GM12878 (cell line): Measurements from ENCODE around the gene TMEM239. TPM values are rescaled to one million over a fixed set of nuclear protein-coding genes. Genes with fewer than 3 reads are reported as not detected.

Experiments
- ATAC-seq: fragments of 200-7000 bp; cut with Tn5 transposase; 3 replicates; pipeline ENCODE4 v1.9.1; 2020; ENCODE audit warnings: mild to moderate bottlenecking, moderate library complexity
- BruUV-seq: library from RNA; stranded (reverse); fragments of 400-500 nt; replicated peaks from 2 replicates; lab custom pipeline; 2021; lab: Mats Ljungman, UMichigan
- CTCF ChIA-PET: fragments of 300-600 bp; sonication (Branson Sonifier 250); formaldehyde crosslinking; extraction: SDS; loops from one replicate; lab custom pipeline; 2021; ENCODE audit warnings: inconsistent platforms; lab: Yijun Ruan, JAX
- POLR2A ChIA-PET: fragments of 350-600 bp; formaldehyde crosslinking; extraction: SDS; loops from one replicate; lab custom pipeline; 2021; ENCODE audit warnings: inconsistent platforms; lab: Charles Lee
- RAD21 ChIA-PET: fragments of 300-600 bp; sonication (Branson Sonifier 250); formaldehyde crosslinking; loops from one replicate; lab custom pipeline; 2023; ENCODE audit warnings: antibody characterized with exemption; ENCODE audit not compliant: unreplicated experiment; lab: Charles Lee
- SMC1A ChIA-PET: fragments of 300-600 bp; sonication (Branson Sonifier 250); formaldehyde crosslinking; loops from one replicate; lab custom pipeline; 2023; ENCODE audit not compliant: unreplicated experiment, uncharacterized antibody; lab: Charles Lee
- DNase-seq: peaks from one replicate; pipeline ENCODE4 v3.0.0-alpha.2; 2011; ENCODE audit warnings: low read depth, low spot score
- FAIRE-seq: peaks from 3 replicates; lab custom pipeline; 2011; peaks lifted over from hg19 to GRCh38; lab: Jason Lieb, UNC
- H2AFZ ChIP-seq: 2 replicates; pipeline ENCODE4 v1.6.0; 2011; ENCODE audit warnings: low read depth, low read length, control low read depth; ENCODE audit not compliant: control insufficient read depth
- H3K27ac ChIP-seq: 2 replicates; pipeline ENCODE4 v1.5.1; 2011; ENCODE audit warnings: control low read depth; ENCODE audit not compliant: control insufficient read depth, insufficient read depth
- H3K27me3 ChIP-seq, 2 experiments: replicated peaks in 1 of 2; 2 replicates each; pipeline versions ENCODE4 v1.6.0 to v1.6.1; 2011; ENCODE audit warnings: low read length in 1 of 2; ENCODE audit not compliant: control insufficient read depth in 2 of 2, insufficient read depth in 2 of 2
- H3K36me3 ChIP-seq, 2 experiments: 2 replicates each; pipeline ENCODE4 v1.5.1; 2011; ENCODE audit warnings: low read length in 1 of 2; ENCODE audit not compliant: control insufficient read depth in 2 of 2, insufficient read depth in 2 of 2
- H3K4me1 ChIP-seq: 2 replicates; pipeline ENCODE4 v1.6.1; 2011; ENCODE audit warnings: mild to moderate bottlenecking, low read length, moderate library complexity, mixed read lengths; ENCODE audit not compliant: control insufficient read depth, insufficient read depth
- H3K4me2 ChIP-seq: 2 replicates; pipeline ENCODE4 v1.6.0; 2011; ENCODE audit warnings: control low read depth; ENCODE audit not compliant: control insufficient read depth, insufficient read depth
- H3K4me3 ChIP-seq: fragments of 200-600 bp; sonication (generic); 2 replicates; pipeline ENCODE4 v1.5.1; 2016
- H3K79me2 ChIP-seq: 2 replicates; pipeline ENCODE4 v1.6.0; 2011; ENCODE audit warnings: low read length; ENCODE audit not compliant: control insufficient read depth, insufficient read depth
- H3K9ac ChIP-seq: 2 replicates; pipeline ENCODE4 v1.8.0; 2011; ENCODE audit warnings: low read length, control low read depth, mixed read lengths; ENCODE audit not compliant: control insufficient read depth, insufficient read depth
- H3K9me3 ChIP-seq: replicated peaks from 3 replicates; pipeline ENCODE4 v1.5.1; 2011; ENCODE audit warnings: mild to moderate bottlenecking, low read length; ENCODE audit not compliant: control insufficient read depth, insufficient read depth
- H4K20me1 ChIP-seq: 2 replicates; pipeline ENCODE4 v1.6.0; 2011; ENCODE audit not compliant: control insufficient read depth, insufficient read depth
- KAT2A ChIP-seq: conservative IDR thresholded peaks from 2 replicates; pipeline ENCODE4 v1.6.1; 2011; ENCODE audit warnings: low read depth, low read length; ENCODE audit not compliant: control insufficient read depth
- SIN3A ChIP-seq: IDR thresholded peaks from 2 replicates; pipeline ENCODE4 v1.6.1; 2012; ENCODE audit warnings: low read depth, low read length, improper control_type of control experiment
- WGBS: methylation state at CpG from one replicate; pipeline ENCODE4 v1.1.6; 2016; ENCODE audit warnings: low lambda C conversion rate; ENCODE audit not compliant: insufficient replicate concordance, insufficient coverage; ENCODE audit errors: missing lambda C conversion rate; 5-methylcytosine and 5-hydroxymethylcytosine counted together
- in situ Hi-C: fragments of 300-500 bp; cut with MboI; formaldehyde crosslinking; loops from 9 replicates; pipeline ENCODE4 v1.14.3; 2018; ENCODE audit warnings: mixed read lengths
- intact Hi-C: fragments of 100-400 bp; cut with micrococcal nuclease; formaldehyde crosslinking; loops from one replicate; pipeline ENCODE4 v1.14.2; 2022; ENCODE audit not compliant: unreplicated experiment
- polyA plus RNA-seq, 11 experiments: library from polyadenylated mRNA; depleted of rRNA in 4 of 11; unstranded in 6 of 11; stranded (reverse) in 5 of 11; fragments of >200 nt; fragmentation: Nextera tagmentation in 4 of 11; fragmentation: Illumina TruSeq in 1 of 11; extraction: Ambion mirVana in 4 of 11; extraction: Trizol in 1 of 11; gene quantifications; 1 replicate in 1 of 11; 2 replicates in 10 of 11; pipeline versions ENCODE4 v1.2.1 to v1.2.3, GENCODE V29; 2011 to 2016; ENCODE audit warnings: inconsistent platforms in 2 of 11, missing spikeins in 2 of 11, low read depth in 1 of 11
- total RNA-seq, 4 experiments: library from RNA; depleted of rRNA in 3 of 4; stranded (reverse); fragments of >200 nt in 3 of 4; fragmentation: Illumina TruSeq in 1 of 4; extraction: Trizol in 1 of 4; gene quantifications; 2 replicates each; pipeline versions ENCODE4 v1.2.1 to v1.2.3, GENCODE V29; 2013 to 2021
- TF ChIP-seq, protein P1 (sequence below): IDR thresholded peaks from 2 replicates; pipeline ENCODE4 v1.6.1; 2012; ENCODE audit warnings: low read depth, low read length, improper control_type of control experiment
- TF ChIP-seq, protein P2 (sequence below): fragments of 450-650 bp; IDR thresholded peaks from 2 replicates; pipeline ENCODE4 v1.6.1; 2017; ENCODE audit warnings: mild to moderate bottlenecking, low read depth, inconsistent platforms; ENCODE audit not compliant: poor library complexity, severe bottlenecking
- TF ChIP-seq, protein P3 (sequence below): IDR thresholded peaks from 2 replicates; pipeline ENCODE4 v1.6.1; 2012; ENCODE audit warnings: mild to moderate bottlenecking, low read depth, low read length

Gene TMEM239
- total and polyA plus RNA-seq, 10 of the 15 experiments (the other 5 are each of a cell fraction or from before 2014, with no cell fraction given), result not detected

DNA sequence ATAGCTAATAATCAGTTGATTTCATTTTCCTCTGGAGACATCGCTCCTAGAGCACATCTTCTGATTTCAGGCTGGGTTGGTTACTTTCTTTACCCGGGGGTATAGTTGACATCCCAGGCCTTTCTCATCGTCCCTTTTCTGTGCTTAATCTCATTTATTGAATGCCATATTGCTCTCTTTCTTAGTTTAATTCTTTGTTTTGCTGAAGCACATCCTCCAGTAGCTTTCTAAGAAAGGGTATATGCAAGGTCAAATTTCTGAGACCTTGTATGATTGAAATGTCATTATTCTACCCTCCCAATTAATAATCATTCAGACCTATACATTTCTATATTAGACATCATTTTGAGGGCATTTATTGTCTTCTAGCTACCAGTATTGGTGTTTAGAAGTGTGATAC lies 4.0 kb upstream of the TMEM239 start:
- no peak overlapping the region for H3K4me3 ChIP-seq
- in situ Hi-C loops, result no loop called here
- no peaks in the 10 kb centered on the region for H3K79me2 ChIP-seq
- DNase-seq (no peak), FAIRE-seq (no peak), ATAC-seq (no peak)
- ChIA-PET RAD21 (no interaction called here), POLR2A (interaction anchor here (0.7 kb wide), 1 partner anchor 32 kb away, joined by 7 read pairs; no protein-coding TSS in a partner anchor), CTCF (interaction anchor here (0.6 to 0.8 kb wide), 2 partner anchors 36 to 39 kb away, joined by 3 to 4 read pairs; no protein-coding TSS in a partner anchor), SMC1A (interaction anchor here (1.1 to 1.2 kb wide), 2 partner anchors 10 to 189 kb away, joined by 3 to 4 read pairs; no protein-coding TSS in a partner anchor)
- no peak overlapping the region for H3K27ac ChIP-seq
- H4K20me1 ChIP-seq, result no peaks in the 10 kb centered on the region
- BruUV-seq, result no TSS peak
- WGBS, result 29% methylated on average over 3 of the region's 3 CpGs
- TF ChIP-seq KAT2A (no peak), SIN3A (no peak)
- TF ChIP-seq, protein P1, sequence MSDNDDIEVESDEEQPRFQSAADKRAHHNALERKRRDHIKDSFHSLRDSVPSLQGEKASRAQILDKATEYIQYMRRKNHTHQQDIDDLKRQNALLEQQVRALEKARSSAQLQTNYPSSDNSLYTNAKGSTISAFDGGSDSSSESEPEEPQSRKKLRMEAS, result no peak
- TF ChIP-seq, protein P2, sequence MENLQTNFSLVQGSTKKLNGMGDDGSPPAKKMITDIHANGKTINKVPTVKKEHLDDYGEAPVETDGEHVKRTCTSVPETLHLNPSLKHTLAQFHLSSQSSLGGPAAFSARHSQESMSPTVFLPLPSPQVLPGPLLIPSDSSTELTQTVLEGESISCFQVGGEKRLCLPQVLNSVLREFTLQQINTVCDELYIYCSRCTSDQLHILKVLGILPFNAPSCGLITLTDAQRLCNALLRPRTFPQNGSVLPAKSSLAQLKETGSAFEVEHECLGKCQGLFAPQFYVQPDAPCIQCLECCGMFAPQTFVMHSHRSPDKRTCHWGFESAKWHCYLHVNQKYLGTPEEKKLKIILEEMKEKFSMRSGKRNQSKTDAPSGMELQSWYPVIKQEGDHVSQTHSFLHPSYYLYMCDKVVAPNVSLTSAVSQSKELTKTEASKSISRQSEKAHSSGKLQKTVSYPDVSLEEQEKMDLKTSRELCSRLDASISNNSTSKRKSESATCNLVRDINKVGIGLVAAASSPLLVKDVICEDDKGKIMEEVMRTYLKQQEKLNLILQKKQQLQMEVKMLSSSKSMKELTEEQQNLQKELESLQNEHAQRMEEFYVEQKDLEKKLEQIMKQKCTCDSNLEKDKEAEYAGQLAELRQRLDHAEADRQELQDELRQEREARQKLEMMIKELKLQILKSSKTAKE, result no peak
- TF ChIP-seq, protein P3, sequence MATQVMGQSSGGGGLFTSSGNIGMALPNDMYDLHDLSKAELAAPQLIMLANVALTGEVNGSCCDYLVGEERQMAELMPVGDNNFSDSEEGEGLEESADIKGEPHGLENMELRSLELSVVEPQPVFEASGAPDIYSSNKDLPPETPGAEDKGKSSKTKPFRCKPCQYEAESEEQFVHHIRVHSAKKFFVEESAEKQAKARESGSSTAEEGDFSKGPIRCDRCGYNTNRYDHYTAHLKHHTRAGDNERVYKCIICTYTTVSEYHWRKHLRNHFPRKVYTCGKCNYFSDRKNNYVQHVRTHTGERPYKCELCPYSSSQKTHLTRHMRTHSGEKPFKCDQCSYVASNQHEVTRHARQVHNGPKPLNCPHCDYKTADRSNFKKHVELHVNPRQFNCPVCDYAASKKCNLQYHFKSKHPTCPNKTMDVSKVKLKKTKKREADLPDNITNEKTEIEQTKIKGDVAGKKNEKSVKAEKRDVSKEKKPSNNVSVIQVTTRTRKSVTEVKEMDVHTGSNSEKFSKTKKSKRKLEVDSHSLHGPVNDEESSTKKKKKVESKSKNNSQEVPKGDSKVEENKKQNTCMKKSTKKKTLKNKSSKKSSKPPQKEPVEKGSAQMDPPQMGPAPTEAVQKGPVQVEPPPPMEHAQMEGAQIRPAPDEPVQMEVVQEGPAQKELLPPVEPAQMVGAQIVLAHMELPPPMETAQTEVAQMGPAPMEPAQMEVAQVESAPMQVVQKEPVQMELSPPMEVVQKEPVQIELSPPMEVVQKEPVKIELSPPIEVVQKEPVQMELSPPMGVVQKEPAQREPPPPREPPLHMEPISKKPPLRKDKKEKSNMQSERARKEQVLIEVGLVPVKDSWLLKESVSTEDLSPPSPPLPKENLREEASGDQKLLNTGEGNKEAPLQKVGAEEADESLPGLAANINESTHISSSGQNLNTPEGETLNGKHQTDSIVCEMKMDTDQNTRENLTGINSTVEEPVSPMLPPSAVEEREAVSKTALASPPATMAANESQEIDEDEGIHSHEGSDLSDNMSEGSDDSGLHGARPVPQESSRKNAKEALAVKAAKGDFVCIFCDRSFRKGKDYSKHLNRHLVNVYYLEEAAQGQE, result no peak
- no peak overlapping the region for H3K9ac ChIP-seq
- H3K27me3 ChIP-seq, result no peaks in the 10 kb centered on the region; a peak in 1 of 4 replicates
- no peaks in the 10 kb centered on the region; the same call in 2 of the 3 replicates for H3K9me3 ChIP-seq
- H2AFZ ChIP-seq, result no peak overlapping the region
- no peak overlapping the region for H3K4me2 ChIP-seq
- no peaks in the 10 kb centered on the region for H3K4me1 ChIP-seq
- intact Hi-C loops, result no loop called here
- H3K36me3 ChIP-seq, result no peaks in the 10 kb centered on the region
